SK-N-SH (cell line): ENCODE data around the gene DENND1A. TPM values are rescaled to one million over a fixed set of nuclear protein-coding genes. Genes with fewer than 3 reads are reported as not detected.

Experiments
- CTCF ChIA-PET: fragments of 300-600, 350-600 bp; formaldehyde crosslinking; extraction: SDS; loops from one replicate; lab custom pipeline; 2021; lab: Yijun Ruan, JAX
- POLR2A ChIA-PET: fragments of 350-600 bp; sonication (Branson Sonifier 250); formaldehyde crosslinking; extraction: SDS; loops from one replicate; lab custom pipeline; 2020; ENCODE audit warnings: antibody characterized with exemption, inconsistent platforms; lab: Yijun Ruan, JAX
- DNase-seq: peaks from one replicate; pipeline ENCODE4 v3.0.0; 2012
- H2AFZ ChIP-seq: fragments of 200-600 bp; sonication (generic); 2 replicates; pipeline ENCODE4 v1.8.1; 2016; ENCODE audit warnings: antibody characterized with exemption, mild to moderate bottlenecking, low read depth
- H3F3A ChIP-seq: fragments of 200-600 bp; sonication (generic); replicated peaks from 2 replicates; pipeline ENCODE3; 2016; ENCODE audit warnings: antibody characterized with exemption, mild to moderate bottlenecking; ENCODE audit not compliant: insufficient read depth
- H3K27ac ChIP-seq, 2 experiments: fragments of 200-500 bp in 1 of 2; fragments of 200-600 bp in 1 of 2; sonication (Bioruptor generic) in 1 of 2; sonication (generic), shearing (Covaris generic) in 1 of 2; 2 replicates each; pipeline versions ENCODE4 v1.5.1 to v1.6.1; 2014 to 2016; ENCODE audit warnings: low read depth in 2 of 2, inconsistent platforms in 1 of 2, low read length in 1 of 2, mild to moderate bottlenecking in 1 of 2, mixed read lengths in 1 of 2
- H3K27me3 ChIP-seq: fragments of 200-600 bp; sonication (generic), shearing (Covaris generic); 2 replicates; pipeline ENCODE4 v1.6.1; 2016; ENCODE audit warnings: mixed run types; ENCODE audit not compliant: insufficient read depth
- H3K36me3 ChIP-seq, 2 experiments: fragments of 200-500 bp in 1 of 2; fragments of 200-600 bp in 1 of 2; sonication (Bioruptor generic) in 1 of 2; sonication (generic) in 1 of 2; replicated peaks in 1 of 2; 2 replicates each; pipeline versions ENCODE3 to v1.5.1; 2014 to 2016; ENCODE audit warnings: low read length in 1 of 2, mild to moderate bottlenecking in 1 of 2; ENCODE audit not compliant: insufficient read depth in 2 of 2, control insufficient read depth in 1 of 2
- H3K4me1 ChIP-seq, 2 experiments: fragments of 200-500 bp in 1 of 2; fragments of 200-600 bp in 1 of 2; sonication (Bioruptor generic) in 1 of 2; sonication (generic), shearing (Covaris generic) in 1 of 2; 2 replicates each; pipeline versions ENCODE4 v1.5.1 to v1.6.1; 2014 to 2016; ENCODE audit warnings: low read depth in 1 of 2, low read length in 1 of 2, mixed run types in 1 of 2; ENCODE audit not compliant: insufficient read depth in 2 of 2, control insufficient read depth in 1 of 2
- H3K4me2 ChIP-seq: fragments of 200-600 bp; sonication (generic), shearing (Covaris generic); 2 replicates; pipeline ENCODE4 v1.6.1; 2017; ENCODE audit warnings: mixed run types
- H3K4me3 ChIP-seq, 2 experiments: fragments of 200-500 bp in 1 of 2; fragments of 200-600 bp in 1 of 2; sonication (Bioruptor generic) in 1 of 2; sonication (generic), shearing (Covaris generic) in 1 of 2; 2 replicates each; pipeline versions ENCODE4 v1.5.1 to v1.8.1; 2014 to 2016; ENCODE audit warnings: low read depth in 2 of 2, inconsistent platforms in 1 of 2, low read length in 1 of 2, mild to moderate bottlenecking in 1 of 2, mixed read lengths in 1 of 2, moderate library complexity in 1 of 2
- H3K79me2 ChIP-seq: fragments of 200-600 bp; sonication (generic); 2 replicates; pipeline ENCODE4 v1.8.1; 2017; ENCODE audit warnings: mild to moderate bottlenecking; ENCODE audit not compliant: insufficient read depth
- H3K9ac ChIP-seq: fragments of 200-600 bp; sonication (generic); 2 replicates; pipeline ENCODE4 v1.6.1; 2017; ENCODE audit warnings: mixed run types
- H3K9me2 ChIP-seq: fragments of 200-600 bp; sonication (generic); 2 replicates; pipeline ENCODE4 v1.6.1; 2017; ENCODE audit warnings: mixed run types
- H3K9me3 ChIP-seq: fragments of 200-600 bp; sonication (generic); 2 replicates; pipeline ENCODE4 v1.6.1; 2017; ENCODE audit warnings: mixed run types, mild to moderate bottlenecking, moderate library complexity
- H4K20me1 ChIP-seq: fragments of 200-600 bp; sonication (generic); 2 replicates; pipeline ENCODE4 v1.6.1; 2017; ENCODE audit warnings: mild to moderate bottlenecking, mixed run types; ENCODE audit not compliant: insufficient read depth
- CHD2 ChIP-seq: fragments of 150-350 bp; IDR thresholded peaks from 2 replicates; pipeline ENCODE4 v1.6.1; 2018; ENCODE audit warnings: low read length; ENCODE audit not compliant: partially characterized antibody
- EP300 ChIP-seq, 2 experiments: IDR thresholded peaks; 2 replicates each; pipeline versions ENCODE4 v1.4.0 to v1.6.1; 2012; ENCODE audit warnings: borderline replicate concordance in 1 of 2, low read depth in 1 of 2, low read length in 1 of 2
- FOXM1 ChIP-seq: IDR thresholded peaks from 2 replicates; pipeline ENCODE4 v1.4.0; 2012; ENCODE audit warnings: low read depth, mild to moderate bottlenecking
- JUND ChIP-seq: IDR thresholded peaks from 2 replicates; pipeline ENCODE4 v1.4.0; 2012
- MEF2A ChIP-seq: IDR thresholded peaks from 2 replicates; pipeline ENCODE4 v1.4.0; 2012; ENCODE audit warnings: low read depth, borderline replicate concordance
- MXI1 ChIP-seq: IDR thresholded peaks from 2 replicates; pipeline ENCODE4 v1.6.1; 2012; ENCODE audit warnings: mild to moderate bottlenecking, low read depth, low read length, improper control_type of control experiment
- NRF1 ChIP-seq: IDR thresholded peaks from 2 replicates; pipeline ENCODE4 v1.6.1; 2012; ENCODE audit warnings: low read depth, mild to moderate bottlenecking, low read length
- POLR2AphosphoS5 ChIP-seq: IDR thresholded peaks from 2 replicates; pipeline ENCODE4 v1.6.1; 2012; ENCODE audit warnings: low read depth, low read length
- RCOR1 ChIP-seq: fragments of 150-350 bp; IDR thresholded peaks from 2 replicates; pipeline ENCODE4 v1.6.1; 2017; ENCODE audit warnings: antibody characterized with exemption, low read length
- RFX5 ChIP-seq: IDR thresholded peaks from 2 replicates; pipeline ENCODE4 v1.6.1; 2012; ENCODE audit warnings: mild to moderate bottlenecking, improper control_type of control experiment, low read length
- RXRA ChIP-seq: IDR thresholded peaks from 2 replicates; pipeline ENCODE4 v1.4.0; 2012; ENCODE audit warnings: low read depth, mild to moderate bottlenecking, borderline replicate concordance
- SMC3 ChIP-seq: IDR thresholded peaks from 2 replicates; pipeline ENCODE4 v1.6.1; 2012; ENCODE audit warnings: low read depth, low read length, improper control_type of control experiment
- TCF12 ChIP-seq: IDR thresholded peaks from 2 replicates; pipeline ENCODE4 v1.4.0; 2012
- TEAD4 ChIP-seq: IDR thresholded peaks from 2 replicates; pipeline ENCODE4 v1.4.0; 2012; ENCODE audit warnings: mild to moderate bottlenecking, borderline replicate concordance; ENCODE audit not compliant: insufficient read depth
- WGBS: methylation state at CpG from one replicate; pipeline ENCODE4 v1.1.6; 2017; ENCODE audit warnings: low lambda C conversion rate; 5-methylcytosine and 5-hydroxymethylcytosine counted together
- polyA plus RNA-seq, 3 experiments: library from polyadenylated mRNA; depleted of rRNA; stranded (reverse); fragments of >200 nt; gene quantifications; 2 replicates each; pipeline ENCODE4 v1.2.3, GENCODE V29; 2012
- TF ChIP-seq, protein P1 (sequence below): fragments of 200-600 bp; sonication (generic); IDR thresholded peaks from 2 replicates; pipeline ENCODE4 v1.6.1; 2017; ENCODE audit warnings: antibody characterized with exemption, mild to moderate bottlenecking, moderate library complexity
- TF ChIP-seq, protein P2 (sequence below): IDR thresholded peaks from 2 replicates; pipeline ENCODE4 v1.4.0; 2012; ENCODE audit warnings: low read depth, borderline replicate concordance
- TF ChIP-seq, protein P3 (sequence below): fragments of 150-350 bp; IDR thresholded peaks from 2 replicates; pipeline ENCODE4 v1.6.1; 2017; ENCODE audit warnings: antibody characterized with exemption, low read length, low read depth, borderline replicate concordance
- TF ChIP-seq, protein P4 (sequence below): IDR thresholded peaks from 2 replicates; pipeline ENCODE4 v1.4.0; 2012; ENCODE audit warnings: low read depth

DENND1A gene
- polyA plus RNA-seq, 1 of the 3 experiments (the other 2 are of a cell fraction) = 25.4 TPM

DNA sequence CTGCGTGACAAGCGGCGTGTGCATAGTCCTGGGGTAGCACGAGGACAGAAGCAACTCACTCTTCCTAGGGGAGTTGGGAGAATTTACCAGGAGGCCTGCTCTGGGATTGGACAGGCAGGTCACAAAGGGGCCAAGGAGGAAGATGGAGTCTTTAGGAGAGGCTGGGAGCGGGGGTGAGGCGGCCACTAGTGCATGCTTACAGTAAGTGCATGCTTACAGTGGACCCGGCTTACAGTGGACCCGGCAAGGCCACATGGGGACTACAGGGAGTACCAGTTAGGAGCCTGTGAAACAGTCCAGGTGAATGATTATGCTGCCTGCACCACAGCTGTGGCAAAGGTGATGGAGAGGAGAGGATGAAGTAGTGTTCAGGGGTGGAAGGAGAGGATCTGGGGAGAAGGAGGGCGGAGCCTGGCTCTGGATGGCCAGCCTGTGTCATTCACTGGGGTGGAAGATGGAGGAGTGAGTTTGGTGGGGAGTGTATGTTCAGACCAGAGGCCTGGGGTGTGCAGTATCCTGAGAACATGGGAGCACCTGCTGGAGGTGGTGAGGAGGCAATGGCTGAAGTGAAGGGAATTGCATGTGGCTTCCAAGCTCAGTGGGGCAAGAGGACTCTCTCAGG lies 495.2 kb downstream of the DENND1A start:
- Histone ChIP-seq H3K4me3 (no peak overlapping the region), H3K9ac (no peak overlapping the region), H2AFZ (no peak overlapping the region), H3K9me3 (no peaks in the 10 kb centered on the region), H3F3A (no peaks in the 10 kb centered on the region), H3K4me2 (no peak overlapping the region), H3K9me2 (no peaks in the 10 kb centered on the region)
- ChIA-PET POLR2A (no interaction called here), CTCF (interaction anchor here (0.7 to 2.3 kb wide), 3 partner anchors 10 to 206 kb away, joined by 3 to 5 read pairs (median 3); no protein-coding TSS in a partner anchor)
- 94% methylated on average over 9 of the region's 9 CpGs for WGBS
- TF ChIP-seq RCOR1 (no peak), RXRA (no peak), MXI1 (no peak), MEF2A (no peak)
- TF ChIP-seq, protein P1, sequence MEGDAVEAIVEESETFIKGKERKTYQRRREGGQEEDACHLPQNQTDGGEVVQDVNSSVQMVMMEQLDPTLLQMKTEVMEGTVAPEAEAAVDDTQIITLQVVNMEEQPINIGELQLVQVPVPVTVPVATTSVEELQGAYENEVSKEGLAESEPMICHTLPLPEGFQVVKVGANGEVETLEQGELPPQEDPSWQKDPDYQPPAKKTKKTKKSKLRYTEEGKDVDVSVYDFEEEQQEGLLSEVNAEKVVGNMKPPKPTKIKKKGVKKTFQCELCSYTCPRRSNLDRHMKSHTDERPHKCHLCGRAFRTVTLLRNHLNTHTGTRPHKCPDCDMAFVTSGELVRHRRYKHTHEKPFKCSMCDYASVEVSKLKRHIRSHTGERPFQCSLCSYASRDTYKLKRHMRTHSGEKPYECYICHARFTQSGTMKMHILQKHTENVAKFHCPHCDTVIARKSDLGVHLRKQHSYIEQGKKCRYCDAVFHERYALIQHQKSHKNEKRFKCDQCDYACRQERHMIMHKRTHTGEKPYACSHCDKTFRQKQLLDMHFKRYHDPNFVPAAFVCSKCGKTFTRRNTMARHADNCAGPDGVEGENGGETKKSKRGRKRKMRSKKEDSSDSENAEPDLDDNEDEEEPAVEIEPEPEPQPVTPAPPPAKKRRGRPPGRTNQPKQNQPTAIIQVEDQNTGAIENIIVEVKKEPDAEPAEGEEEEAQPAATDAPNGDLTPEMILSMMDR = peak; percentile 10; the same call in 1 of the 2 replicates
- TF ChIP-seq, protein P2, sequence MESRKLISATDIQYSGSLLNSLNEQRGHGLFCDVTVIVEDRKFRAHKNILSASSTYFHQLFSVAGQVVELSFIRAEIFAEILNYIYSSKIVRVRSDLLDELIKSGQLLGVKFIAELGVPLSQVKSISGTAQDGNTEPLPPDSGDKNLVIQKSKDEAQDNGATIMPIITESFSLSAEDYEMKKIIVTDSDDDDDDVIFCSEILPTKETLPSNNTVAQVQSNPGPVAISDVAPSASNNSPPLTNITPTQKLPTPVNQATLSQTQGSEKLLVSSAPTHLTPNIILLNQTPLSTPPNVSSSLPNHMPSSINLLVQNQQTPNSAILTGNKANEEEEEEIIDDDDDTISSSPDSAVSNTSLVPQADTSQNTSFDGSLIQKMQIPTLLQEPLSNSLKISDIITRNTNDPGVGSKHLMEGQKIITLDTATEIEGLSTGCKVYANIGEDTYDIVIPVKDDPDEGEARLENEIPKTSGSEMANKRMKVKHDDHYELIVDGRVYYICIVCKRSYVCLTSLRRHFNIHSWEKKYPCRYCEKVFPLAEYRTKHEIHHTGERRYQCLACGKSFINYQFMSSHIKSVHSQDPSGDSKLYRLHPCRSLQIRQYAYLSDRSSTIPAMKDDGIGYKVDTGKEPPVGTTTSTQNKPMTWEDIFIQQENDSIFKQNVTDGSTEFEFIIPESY = no peak
- TF ChIP-seq, all 33 proteins: peak for 1
- H4K20me1 ChIP-seq = no peaks in the 10 kb centered on the region
- H3K27me3 ChIP-seq = no peaks in the 10 kb centered on the region
- H3K27ac ChIP-seq = no peak overlapping the region
- DNase-seq = peak; percentile 46
- no peaks in the 10 kb centered on the region for H3K79me2 ChIP-seq
- peaks cover 0 to 24% of the 10 kb centered on the region in 2 experiments for H3K36me3 ChIP-seq
- no peaks in the 10 kb centered on the region for H3K4me1 ChIP-seq

DNA sequence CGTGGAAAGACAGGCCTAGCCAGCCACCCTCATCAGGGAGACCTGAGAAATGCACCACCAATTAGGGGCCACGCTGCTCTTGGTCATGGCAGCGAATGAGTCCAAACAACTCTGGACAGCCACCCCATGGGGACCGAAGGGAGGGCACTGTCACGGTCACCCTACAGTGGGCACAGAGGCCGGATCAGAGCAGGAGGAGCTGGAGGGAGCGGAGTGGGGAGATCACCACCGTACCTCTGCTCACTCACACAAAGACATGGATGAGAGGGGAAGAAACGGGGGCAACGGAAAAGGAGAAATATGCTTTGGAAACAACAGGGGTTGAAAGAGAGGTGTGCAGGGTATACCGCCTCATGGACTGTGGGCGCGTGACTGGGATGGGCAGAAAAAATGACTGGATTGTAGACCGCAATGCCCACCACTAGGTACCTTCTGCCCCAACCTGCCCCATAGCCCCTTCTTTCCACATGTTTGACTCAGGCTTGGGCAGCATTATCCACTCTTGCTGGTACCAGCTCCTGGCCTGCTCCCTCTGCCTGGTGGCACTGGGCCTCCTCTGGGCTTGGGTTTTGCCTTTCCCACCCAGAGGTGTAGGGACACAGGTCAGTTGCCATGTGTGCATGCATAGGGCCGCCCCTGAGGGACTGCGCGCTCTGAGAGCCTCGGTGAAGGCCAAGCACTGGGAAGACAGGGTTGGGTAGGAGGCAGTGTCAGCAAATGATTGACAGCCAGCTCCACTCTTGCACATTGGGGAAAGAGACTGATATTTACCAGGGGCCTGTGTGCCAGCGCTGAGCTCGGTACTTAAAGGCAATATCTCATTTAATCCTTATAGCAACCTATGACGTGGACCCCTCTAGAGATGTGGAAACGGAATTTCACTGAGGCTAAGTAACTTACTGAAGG lies 497.3 kb downstream of the DENND1A start:
- Histone ChIP-seq H3F3A (no peaks in the 10 kb centered on the region), H2AFZ (no peak overlapping the region), H3K27ac (no peak overlapping the region), H3K9me3 (no peaks in the 10 kb centered on the region), H4K20me1 (no peaks in the 10 kb centered on the region), H3K9me2 (no peaks in the 10 kb centered on the region), H3K36me3 (peaks cover 0 to 11% of the 10 kb centered on the region in 2 experiments), H3K4me1 (no peaks in the 10 kb centered on the region), H3K79me2 (no peaks in the 10 kb centered on the region), H3K27me3 (no peaks in the 10 kb centered on the region), H3K4me2 (no peak overlapping the region), H3K4me3 (no peak overlapping the region), H3K9ac (no peak overlapping the region)
- CTCF ChIA-PET = no interaction called here
- WGBS = 94% methylated on average over 20 of the region's 22 CpGs
- POLR2A ChIA-PET = no interaction called here
- no peak for DNase-seq
- TF ChIP-seq, protein P1 = no peak
- TF ChIP-seq RCOR1 = no peak
- no peak for TF ChIP-seq FOXM1
- TF ChIP-seq, protein P3, sequence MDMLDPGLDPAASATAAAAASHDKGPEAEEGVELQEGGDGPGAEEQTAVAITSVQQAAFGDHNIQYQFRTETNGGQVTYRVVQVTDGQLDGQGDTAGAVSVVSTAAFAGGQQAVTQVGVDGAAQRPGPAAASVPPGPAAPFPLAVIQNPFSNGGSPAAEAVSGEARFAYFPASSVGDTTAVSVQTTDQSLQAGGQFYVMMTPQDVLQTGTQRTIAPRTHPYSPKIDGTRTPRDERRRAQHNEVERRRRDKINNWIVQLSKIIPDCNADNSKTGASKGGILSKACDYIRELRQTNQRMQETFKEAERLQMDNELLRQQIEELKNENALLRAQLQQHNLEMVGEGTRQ = no peak
- no peak for TF ChIP-seq POLR2AphosphoS5
- TF ChIP-seq TCF12 = no peak
- no peak for TF ChIP-seq RFX5
- no peak for TF ChIP-seq JUND
- no peak for TF ChIP-seq MEF2A
- TF ChIP-seq, protein P4, sequence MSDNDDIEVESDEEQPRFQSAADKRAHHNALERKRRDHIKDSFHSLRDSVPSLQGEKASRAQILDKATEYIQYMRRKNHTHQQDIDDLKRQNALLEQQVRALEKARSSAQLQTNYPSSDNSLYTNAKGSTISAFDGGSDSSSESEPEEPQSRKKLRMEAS = no peak
- TF ChIP-seq CHD2 = no peak
- TF ChIP-seq TEAD4 = no peak
- no peak for TF ChIP-seq NRF1
- no peak for TF ChIP-seq EP300 (IDR thresholded peaks at IDR 0.05; ENCODE audit: borderline replicate concordance in 1 of 2, low read depth in 1 of 2, low read length in 1 of 2)
- no peak for TF ChIP-seq RXRA
- TF ChIP-seq SMC3 = no peak
